Body of pancreas (tissue), 4 donors: ENCODE measurements around the gene NANOS1.

Experiments used
- CTCF ChIP-seq, 7 experiments: fragments of 450-650 bp in 4 of 7; fragments of 200-600 bp in 3 of 7; sonication (generic) in 3 of 7; IDR thresholded peaks; one replicate each; pipeline ENCODE4 v1.5.1; 2016 to 2019; ENCODE audit warnings: antibody characterized with exemption in 7 of 7
- POLR2A ChIP-seq, 3 donors: fragments of 450-650 bp; IDR thresholded peaks; one replicate each; pipeline ENCODE4 v1.6.1; 2016; ENCODE audit warnings: antibody characterized with exemption in 3 of 3, mild to moderate bottlenecking in 2 of 3

- TF ChIP-seq CTCF (IDR thresholded peaks at IDR 0.05) (no peak), POLR2A (IDR thresholded peaks at IDR 0.05) (no peak)
Observed at GRCh38 chr10:119031496-119032059, 2.1 kb downstream of the NANOS1 start.
